DND-41 (cell line): ENCODE measurements around the gene TROAP.

Source experiments
- CTCF ChIP-seq: IDR thresholded peaks from 2 replicates; pipeline ENCODE4 v1.5.1; 2012; ENCODE audit warnings: borderline replicate concordance, low read length, moderate library complexity, mild to moderate bottlenecking; ENCODE audit not compliant: poor library complexity, severe bottlenecking; ENCODE audit errors: extremely low read depth
- EZH2 ChIP-seq: IDR thresholded peaks from 3 replicates; pipeline ENCODE4 v1.6.1; 2012; ENCODE audit warnings: borderline replicate concordance, low read depth, mild to moderate bottlenecking, moderate library complexity, low read length, inconsistent platforms; ENCODE audit not compliant: severe bottlenecking

GRCh38 chr12:49331380-49332222, 8.5 kb downstream of the TROAP start:
- TF ChIP-seq CTCF, result peak; percentile 57
- no peak for TF ChIP-seq EZH2
